HG03139 (cell line): Measurements from ENCODE around the gene HNRNPLL.
A peak's percentile ranks its signal among the peaks of the same experiment; 100 is the strongest.
"Not testable (repeated sequence)": the region's sequence is repeated elsewhere in the genome, so short reads cannot be mapped to it uniquely, and the experiment has no call there.

Experiments
- ATAC-seq: cut with Tn5 transposase; IDR thresholded peaks from one replicate; pipeline ENCODE4 v1.9.1; 2021; ENCODE audit not compliant: unreplicated experiment

The HNRNPLL gene

GRCh38 chr2:38602732-38603401 lies at the start of gene HNRNPLL:
TSS of gene HNRNPLL (minus strand) at chr2:38602928. CDS start at chr2:38602626, 302 bp downstream.
- ATAC-seq, result peak; percentile 55

GRCh38 chr2:38650717-38651116 lies 48.0 kb upstream of the HNRNPLL start:
- no peak for ATAC-seq

GRCh38 chr2:38650012-38650411 lies 47.3 kb upstream of the HNRNPLL start:
- no peak for ATAC-seq

- ATAC-seq, result no peak
Measured at GRCh38 chr2:38649176-38649728, 46.5 kb upstream of the HNRNPLL start.

- ATAC-seq, result no peak
Measured at GRCh38 chr2:38648107-38648761, 45.5 kb upstream of the HNRNPLL start.

GRCh38 chr2:38643683-38644511 lies 41.2 kb upstream of the HNRNPLL start:
- ATAC-seq, result not testable (repeated sequence)

GRCh38 chr2:38643021-38643671 lies 40.4 kb upstream of the HNRNPLL start:
- ATAC-seq, result no peak

- ATAC-seq, result not testable (repeated sequence)
Measured at GRCh38 chr2:38642373-38643017, 39.8 kb upstream of the HNRNPLL start.

GRCh38 chr2:38636069-38636468 lies 33.3 kb upstream of the HNRNPLL start:
- no peak for ATAC-seq

- no peak for ATAC-seq
Measured at GRCh38 chr2:38635139-38635538, 32.4 kb upstream of the HNRNPLL start.

- ATAC-seq, result peak; percentile 91
Measured at GRCh38 chr2:38634684-38635083, 32.0 kb upstream of the HNRNPLL start.

- ATAC-seq, result no peak
Measured at GRCh38 chr2:38633895-38634294, 31.2 kb upstream of the HNRNPLL start.

GRCh38 chr2:38632980-38633379 lies 30.3 kb upstream of the HNRNPLL start:
- ATAC-seq, result no peak

GRCh38 chr2:38631976-38632375 lies 29.2 kb upstream of the HNRNPLL start:
- no peak for ATAC-seq

GRCh38 chr2:38629684-38630083 lies 27.0 kb upstream of the HNRNPLL start:
- ATAC-seq, result no peak

- ATAC-seq, result no peak
Measured at GRCh38 chr2:38627391-38627790, 24.7 kb upstream of the HNRNPLL start.

- ATAC-seq, result no peak
Measured at GRCh38 chr2:38626326-38627035, 23.8 kb upstream of the HNRNPLL start.

- ATAC-seq, result no peak
Measured at GRCh38 chr2:38622210-38622609, 19.5 kb upstream of the HNRNPLL start.

GRCh38 chr2:38621018-38621417 lies 18.3 kb upstream of the HNRNPLL start:
- no peak for ATAC-seq
